ENCODE measurements around the gene CEBPZOS.

Gene CEBPZOS

DNA sequence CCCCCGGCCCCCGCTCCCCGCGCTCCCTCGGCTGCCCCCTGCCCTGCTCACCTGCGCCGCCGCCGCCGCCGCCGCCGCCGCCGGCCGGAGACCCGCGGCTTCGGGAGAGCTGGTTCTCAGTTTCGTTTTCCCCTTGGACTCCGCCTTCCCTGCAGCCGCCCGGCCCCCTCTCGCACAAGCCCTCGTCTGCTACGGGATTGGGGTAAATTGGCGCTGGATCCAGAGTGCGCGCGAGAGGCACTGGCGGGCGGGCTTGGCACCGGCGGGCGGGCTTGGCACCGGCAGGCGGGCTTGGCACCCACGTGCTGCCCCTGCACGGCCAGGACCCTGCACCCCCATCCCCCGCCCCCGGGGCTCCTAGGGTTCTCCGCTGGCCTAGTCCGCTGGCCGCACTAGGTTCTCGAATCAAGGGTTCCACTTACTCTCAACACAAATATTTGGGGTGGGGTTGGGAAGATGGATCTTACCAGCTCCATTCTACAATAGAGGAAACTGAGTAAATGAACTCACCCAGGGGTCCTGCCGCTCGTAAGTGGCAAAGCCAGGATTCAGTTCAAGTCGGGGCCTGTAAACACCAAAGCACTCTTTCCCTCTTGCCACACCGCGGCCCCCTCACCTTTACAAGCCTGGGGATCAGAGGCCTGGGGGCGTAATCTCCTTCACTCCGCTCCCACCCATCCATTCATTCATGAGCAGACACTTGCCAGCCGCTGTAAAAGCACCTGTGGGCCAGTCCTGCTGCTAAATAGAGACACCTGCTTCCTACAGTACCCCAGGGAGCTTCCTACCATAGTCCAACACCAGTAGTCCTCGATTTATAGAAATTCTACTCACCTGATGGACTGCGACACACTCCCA, 39.2 kb upstream of the CEBPZOS start, which contains the start of gene EIF2AK2:
EIF2AK2 (minus strand) TSS at position 124 of the 858 bp plus-strand sequence. CDS start 9,174 bp downstream, outside the sequence.
- H3K27ac ChIP-seq = peak within 1 kb of the TSS; percentile 98
- TF ChIP-seq CTCF (conservative IDR thresholded peaks at IDR 0.05) = no peak

GRCh38 chr2:37164757-37165156, 31.5 kb upstream of the CEBPZOS start:
- no peak for TF ChIP-seq CTCF (conservative IDR thresholded peaks at IDR 0.05)
- no peak overlapping the region for H3K27ac ChIP-seq

- TF ChIP-seq CTCF (conservative IDR thresholded peaks at IDR 0.05) = no peak
- H3K27ac ChIP-seq = no peak overlapping the region
These were observed 28.6 kb upstream of the CEBPZOS start for GRCh38 chr2:37167636-37168180.

DNA sequence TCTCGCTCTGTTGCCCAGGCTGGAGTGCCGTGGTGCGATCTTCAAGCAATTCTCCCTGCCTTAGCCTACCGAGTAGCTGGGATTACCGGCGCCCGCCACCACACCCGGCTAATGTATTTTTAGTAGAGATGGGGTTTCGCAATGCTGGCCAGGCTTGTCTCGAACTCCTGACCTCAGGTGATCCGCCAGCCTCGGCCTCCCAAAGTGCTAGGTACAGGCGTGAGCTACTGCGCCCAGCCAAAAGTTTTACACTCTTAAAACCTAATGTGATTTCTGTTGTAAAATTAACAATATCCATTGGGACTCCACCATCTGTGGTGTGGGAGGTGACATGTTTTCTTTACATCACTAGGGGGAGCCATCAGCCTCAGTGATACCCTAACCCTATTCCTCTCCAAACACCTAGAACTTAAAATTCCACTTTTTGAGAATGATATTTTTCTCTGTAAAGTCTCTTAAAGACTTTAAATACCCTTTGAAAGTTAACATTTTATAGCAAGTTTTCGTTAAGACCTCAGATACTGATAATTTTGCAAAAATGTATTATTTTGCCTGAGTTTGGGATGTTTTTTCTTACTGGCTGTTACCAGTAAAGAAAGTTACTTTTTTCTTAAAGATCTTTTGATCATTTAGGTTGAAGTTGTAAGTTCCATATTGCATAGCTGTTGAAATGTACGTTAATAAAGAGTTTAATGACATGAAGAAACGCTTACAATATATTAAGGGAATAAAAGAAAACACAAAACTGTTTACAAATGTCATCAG, 27.9 kb upstream of the CEBPZOS start:
- peak; percentile 85 for TF ChIP-seq CTCF (conservative IDR thresholded peaks at IDR 0.05)
- no peak overlapping the region for H3K27ac ChIP-seq

DNA sequence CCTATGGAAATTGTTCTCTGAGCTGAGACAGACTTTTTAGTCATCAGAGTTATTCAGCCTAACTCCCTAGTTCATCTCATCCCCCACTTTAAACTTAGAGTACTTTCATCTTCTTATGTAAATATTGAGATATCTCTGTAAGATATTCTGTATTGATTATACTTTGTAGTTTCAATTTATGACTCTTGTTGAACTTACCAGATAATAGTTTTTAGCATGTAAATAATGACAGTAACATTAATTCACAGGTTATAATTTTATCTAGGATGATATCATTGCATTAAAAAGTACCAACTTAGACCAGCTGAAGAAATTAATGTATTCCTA, 24.7 kb upstream of the CEBPZOS start:
- no peak overlapping the region for H3K27ac ChIP-seq
- no peak for TF ChIP-seq CTCF (conservative IDR thresholded peaks at IDR 0.05)

DNA sequence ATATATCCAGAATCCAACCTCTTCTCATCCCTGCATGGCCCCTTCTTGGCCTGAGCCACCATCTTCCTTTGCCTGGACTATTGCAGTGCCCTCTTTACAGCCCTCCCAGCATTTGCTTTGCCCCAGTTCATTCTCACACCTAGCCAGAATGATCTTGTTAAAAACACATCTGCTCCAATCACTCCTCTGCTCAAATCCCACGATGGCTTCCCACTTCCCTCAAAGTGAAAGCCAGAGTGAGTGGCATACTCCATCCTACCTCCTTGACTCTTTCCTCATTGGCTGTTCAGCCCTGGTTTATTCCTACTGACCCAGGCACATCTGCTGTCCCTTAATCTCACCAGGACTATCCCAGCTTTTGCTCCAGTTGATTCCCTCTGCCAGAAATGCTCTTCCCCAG, 22.6 kb upstream of the CEBPZOS start:
- no peak overlapping the region for H3K27ac ChIP-seq
- TF ChIP-seq CTCF (conservative IDR thresholded peaks at IDR 0.05) = no peak

DNA sequence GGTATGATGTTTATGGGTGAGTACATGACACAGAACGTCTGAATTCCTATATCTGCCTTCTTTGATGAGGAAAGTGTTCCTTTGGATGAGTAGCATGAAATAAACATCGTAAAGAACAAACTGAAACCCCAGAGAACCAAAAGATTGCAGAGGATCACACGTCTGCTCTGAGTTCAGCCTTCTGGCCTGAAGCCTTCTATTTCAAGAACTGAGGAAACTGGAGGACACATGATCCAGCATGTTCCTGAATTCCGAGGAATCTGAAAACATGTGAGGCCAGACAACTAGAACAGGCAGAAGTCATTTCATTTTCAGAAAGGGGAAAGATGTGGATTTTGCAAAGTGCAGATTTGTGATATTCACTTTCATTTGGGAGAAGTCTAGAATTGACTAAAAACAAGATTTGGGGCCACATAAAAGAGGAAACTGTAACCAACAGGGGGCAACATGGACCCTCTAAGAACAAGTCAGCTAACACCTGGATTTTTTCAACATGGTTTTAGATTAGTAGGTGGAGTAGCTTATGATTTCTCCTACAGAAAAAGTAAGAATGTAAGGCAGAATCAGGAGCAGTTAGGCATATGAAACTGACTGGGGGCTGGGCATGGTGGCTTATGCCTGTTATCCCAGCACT, 16.2 kb upstream of the CEBPZOS start:
- no peak for TF ChIP-seq CTCF (conservative IDR thresholded peaks at IDR 0.05)
- no peak overlapping the region for H3K27ac ChIP-seq

Measured in VCaP (cell line).